K562 (cell line): ENCODE results near the gene ERCC4. TPM values are rescaled to one million over a fixed set of nuclear protein-coding genes. Genes with fewer than 3 reads are reported as not detected.

Experiments
- ATAC-seq: fragments of 200-7000 bp; cut with Tn5 transposase; 3 replicates; pipeline ENCODE4 v1.9.1; 2020; ENCODE audit warnings: moderate library complexity
- BruUV-seq: library from RNA; stranded (reverse); fragments of 400-500 nt; replicated peaks from 2 replicates; lab custom pipeline; 2021; lab: Mats Ljungman, UMichigan
- CTCF ChIA-PET: fragments of 300-600 bp; formaldehyde crosslinking; extraction: SDS; loops from one replicate; lab custom pipeline; 2021; ENCODE audit warnings: low intra/inter-chr PET ratio; lab: Yijun Ruan, JAX
- POLR2A ChIA-PET: fragments of 300-600, 350-650 bp; sonication (Branson Sonifier 250); formaldehyde crosslinking; extraction: SDS; loops from one replicate; lab custom pipeline; 2021; ENCODE audit warnings: antibody characterized with exemption, inconsistent platforms; lab: Yijun Ruan, JAX
- DNase-seq, 4 experiments: peaks; one replicate each; pipeline versions ENCODE4 v3.0.0 to v3.0.0-alpha.2; 2011 to 2018; ENCODE audit warnings: low spot score in 3 of 4, mixed read lengths in 3 of 4; ENCODE audit errors: extremely low read depth in 1 of 4
- FAIRE-seq: peaks from 2 replicates; lab custom pipeline; 2011; peaks lifted over from hg19 to GRCh38; lab: Jason Lieb, UNC
- H2AFZ ChIP-seq: 2 replicates; pipeline ENCODE4 v1.6.0; 2011; ENCODE audit warnings: low read depth, low read length, control low read depth, inconsistent platforms
- H3K27ac ChIP-seq: fragments of 200-600 bp; 3 replicates; pipeline ENCODE4 v1.8.0; 2011; ENCODE audit warnings: low read depth, mild to moderate bottlenecking, control low read depth, inconsistent platforms, low read length, moderate library complexity, mixed read lengths; ENCODE audit errors: extremely low read depth
- H3K27me3 ChIP-seq, 2 experiments: fragments of 300-600 bp in 1 of 2; 2 replicates in 1 of 2; 3 replicates in 1 of 2; pipeline versions ENCODE4 v1.6.0 to v1.8.0; 2011; ENCODE audit warnings: inconsistent platforms in 2 of 2, low read length in 2 of 2, mild to moderate bottlenecking in 1 of 2, mixed read lengths in 1 of 2, moderate library complexity in 1 of 2; ENCODE audit not compliant: control insufficient read depth in 2 of 2, insufficient read depth in 2 of 2
- H3K36me3 ChIP-seq: fragments of 300-600 bp; 3 replicates; pipeline ENCODE4 v1.8.0; 2011; ENCODE audit warnings: mild to moderate bottlenecking, low read length, inconsistent platforms; ENCODE audit not compliant: control insufficient read depth, insufficient read depth
- H3K4me1 ChIP-seq, 2 experiments: fragments of 200-600 bp in 1 of 2; replicated peaks in 1 of 2; 2 replicates in 1 of 2; 3 replicates in 1 of 2; pipeline versions ENCODE4 v1.5.1 to v1.8.0; 2011; ENCODE audit warnings: inconsistent platforms in 2 of 2, low read length in 2 of 2, mild to moderate bottlenecking in 1 of 2, mixed read lengths in 1 of 2, moderate library complexity in 1 of 2; ENCODE audit not compliant: control insufficient read depth in 2 of 2, insufficient read depth in 2 of 2
- H3K4me2 ChIP-seq: 2 replicates; pipeline ENCODE4 v1.6.1; 2011; ENCODE audit warnings: low read length, control low read depth, inconsistent platforms, mixed read lengths; ENCODE audit not compliant: insufficient read depth
- H3K4me3 ChIP-seq: fragments of 200-600 bp; sonication (generic), shearing (Covaris generic); 2 replicates; pipeline ENCODE4 v1.5.1; 2016; ENCODE audit warnings: control low read depth, inconsistent platforms
- H3K79me2 ChIP-seq: fragments of 200-600 bp; 3 replicates; pipeline ENCODE4 v1.8.0; 2011; ENCODE audit warnings: low read length, inconsistent platforms; ENCODE audit not compliant: control insufficient read depth, insufficient read depth
- H3K9ac ChIP-seq, 2 experiments: 2 replicates each; pipeline versions ENCODE4 v1.6.0 to v1.6.1; 2011; ENCODE audit warnings: low read depth in 2 of 2, low read length in 2 of 2, control low read depth in 1 of 2, inconsistent platforms in 1 of 2, mild to moderate bottlenecking in 1 of 2, mixed read lengths in 1 of 2; ENCODE audit not compliant: insufficient read depth in 1 of 2
- H3K9me1 ChIP-seq: one replicate; pipeline ENCODE4 v1.6.0; 2011; ENCODE audit warnings: inconsistent platforms, mild to moderate bottlenecking, low read length, moderate library complexity; ENCODE audit not compliant: control insufficient read depth, insufficient read depth
- H3K9me3 ChIP-seq: replicated peaks from 2 replicates; pipeline ENCODE4 v1.5.1; 2011; ENCODE audit warnings: low read depth, low read length, inconsistent platforms; ENCODE audit not compliant: control insufficient read depth, insufficient read depth
- H4K20me1 ChIP-seq: replicated peaks from 2 replicates; pipeline ENCODE4 v1.6.1; 2011; ENCODE audit warnings: low read length, inconsistent platforms, mixed read lengths; ENCODE audit not compliant: control insufficient read depth, insufficient read depth
- CHCHD3 ChIP-seq: fragments of 250-450 bp; sonication (Bioruptor Pico); IDR thresholded peaks from 2 replicates; pipeline ENCODE4 v2.1.2; 2022; ENCODE audit warnings: mild to moderate bottlenecking
- EZH2 ChIP-seq: IDR thresholded peaks from 2 replicates; pipeline ENCODE4 v1.6.1; 2012; ENCODE audit warnings: low read depth, mild to moderate bottlenecking, inconsistent platforms, low read length, borderline replicate concordance
- GTF3C2 ChIP-seq: IDR thresholded peaks from 3 replicates; pipeline ENCODE4 v1.6.1; 2011; ENCODE audit warnings: borderline replicate concordance, mild to moderate bottlenecking, moderate library complexity; ENCODE audit not compliant: insufficient read length; ENCODE audit errors: extremely low read depth
- HLTF ChIP-seq: fragments of 450-650 bp; IDR thresholded peaks from 2 replicates; pipeline ENCODE4 v1.6.1; 2016
- ILF3 ChIP-seq: fragments of 450-650 bp; IDR thresholded peaks from 2 replicates; pipeline ENCODE4 v1.6.1; 2018; ENCODE audit warnings: antibody characterized with exemption, mild to moderate bottlenecking, moderate library complexity, borderline replicate concordance
- IRF2 ChIP-seq: sonication (generic); formaldehyde crosslinking; IDR thresholded peaks from 2 replicates; pipeline ENCODE4 v1.8.1; 2022; ENCODE audit warnings: mild to moderate bottlenecking, missing genetic modification reagents
- MTA2 ChIP-seq: fragments of 450-650 bp; IDR thresholded peaks from 2 replicates; pipeline ENCODE4 v1.6.1; 2016; ENCODE audit warnings: low read depth
- MYNN ChIP-seq, 2 experiments: sonication (generic); formaldehyde crosslinking in 1 of 2; IDR thresholded peaks; 2 replicates each; pipeline versions ENCODE4 v1.5.0 to v1.6.1; 2016 to 2020; ENCODE audit warnings: antibody characterized with exemption in 1 of 2, missing genetic modification reagents in 1 of 2
- NELFE ChIP-seq: IDR thresholded peaks from 2 replicates; pipeline ENCODE4 v1.6.1; 2011; ENCODE audit warnings: mild to moderate bottlenecking; ENCODE audit not compliant: insufficient read depth, insufficient read length
- NR2C1 ChIP-seq, 2 experiments: fragments of 450-650 bp; IDR thresholded peaks; 2 replicates each; pipeline ENCODE4 v1.6.1; 2017; ENCODE audit warnings: mild to moderate bottlenecking in 2 of 2, antibody characterized with exemption in 1 of 2, inconsistent platforms in 1 of 2, missing compliant biosample characterization in 1 of 2, missing genetic modification characterization in 1 of 2
- ZFP30 ChIP-seq: fragments of 250-450 bp; sonication (Bioruptor Pico); IDR thresholded peaks from 2 replicates; pipeline ENCODE4 v1.8.0; 2022; ENCODE audit warnings: moderate library complexity, mild to moderate bottlenecking, inconsistent platforms, borderline replicate concordance
- ZNF146 ChIP-seq: IDR thresholded peaks from one replicate; pipeline ENCODE4 v1.6.1; 2018; ENCODE audit warnings: missing compliant biosample characterization; ENCODE audit not compliant: unreplicated experiment
- WGBS: fragments of 100-300 bp; shearing (Covaris generic); methylation state at CpG from one replicate; pipeline ENCODE4 v1.1.6; 2016; ENCODE audit warnings: low coverage, mixed read lengths; ENCODE audit not compliant: insufficient coverage; ENCODE audit errors: missing lambda C conversion rate; 5-methylcytosine and 5-hydroxymethylcytosine counted together
- in situ Hi-C: fragments of 300-500 bp; cut with MboI; formaldehyde crosslinking; loops from 4 replicates; pipeline ENCODE4 v1.15.0; 2018; ENCODE audit warnings: inconsistent platforms, mixed read lengths
- intact Hi-C: fragments of 100-400 bp; cut with micrococcal nuclease; formaldehyde crosslinking; loops from 2 replicates; pipeline ENCODE4 v1.14.2; 2022
- polyA plus RNA-seq, 8 experiments: library from polyadenylated mRNA; depleted of rRNA in 4 of 8; stranded (reverse) in 5 of 8; unstranded in 3 of 8; fragments of >200 nt; fragmentation: Nextera tagmentation in 2 of 8; fragmentation: Illumina TruSeq in 1 of 8; extraction: Ambion mirVana in 2 of 8; extraction: Trizol in 1 of 8; gene quantifications; 2 replicates each; pipeline versions ENCODE4 v1.2.1 to v1.2.3, GENCODE V29; 2011 to 2014; ENCODE audit warnings: inconsistent platforms in 1 of 8, missing spikeins in 1 of 8
- total RNA-seq, 7 experiments: library from RNA; depleted of rRNA in 6 of 7; stranded (reverse); fragments of >200 nt in 6 of 7; fragmentation: Illumina TruSeq in 2 of 7; extraction: Trizol in 2 of 7; gene quantifications; 2 replicates each; pipeline versions ENCODE4 v1.2.1 to v1.2.3, GENCODE V29; 2011 to 2021; ENCODE audit warnings: low replicate concordance in 1 of 7
- TF ChIP-seq, protein P1 (sequence below): fragments of 250-450 bp; sonication (Bioruptor Pico); IDR thresholded peaks from 2 replicates; pipeline ENCODE4 v1.4.0; 2020; ENCODE audit warnings: mild to moderate bottlenecking
- TF ChIP-seq, protein P2 (sequence below): fragments of 450-650 bp; IDR thresholded peaks from one replicate; pipeline ENCODE4 v1.6.1; 2018; ENCODE audit warnings: mild to moderate bottlenecking, moderate library complexity; ENCODE audit not compliant: partially characterized antibody

Gene ERCC4
- total and polyA plus RNA-seq, 9 of the 15 experiments (the other 6 are each of a cell fraction or from before 2014, with no cell fraction given), result 3.7 to 10.5 (median 6.0) TPM

GRCh38 chr16:13896543-13897182 is 23.3 kb upstream of the ERCC4 start:
- Histone ChIP-seq H3K27me3 (peaks cover 0 to 2% of the 10 kb centered on the region in 2 experiments; a peak in 1 of 5 replicates), H3K79me2 (no peaks in the 10 kb centered on the region), H3K4me3 (no peak overlapping the region), H2AFZ (no peak overlapping the region), H3K4me1 (no peaks in the 10 kb centered on the region), H3K27ac (no peak overlapping the region), H4K20me1 (no peaks in the 10 kb centered on the region), H3K36me3 (no peaks in the 10 kb centered on the region), H3K4me2 (no peak overlapping the region), H3K9me1 (no peaks in the 10 kb centered on the region), H3K9me3 (0 out of 2 replicates have a peak, but pooled peaks cover 2% of the 10 kb centered on the region), H3K9ac (no peak overlapping the region)
- intact Hi-C loops (no loop called here), in situ Hi-C loops (no loop called here)
- ChIA-PET CTCF (no interaction called here), POLR2A (interaction anchor here (1.0 kb wide), 1 partner anchor 389 kb away, joined by 3 read pairs; no protein-coding TSS in a partner anchor)
- 4% methylated on average over 4 of the region's 4 CpGs for WGBS
- peak in 2 of 4 experiments; percentile 17 to 36 for DNase-seq
- peak; percentile 70 for FAIRE-seq
- no peak for ATAC-seq
- no TSS peak for BruUV-seq
- TF ChIP-seq MYNN (IDR thresholded peaks at IDR 0.05) (no peak), MYNN (CRISPR knock-in tag; IDR thresholded peaks at IDR 0.05) (no peak), ZNF146 (CRISPR knock-in tag) (no peak), CHCHD3 (no peak), GTF3C2 (no peak), MTA2 (no peak), EZH2 (no peak), IRF2 (CRISPR knock-in tag) (no peak), HLTF (peak; percentile 48; the same call in 1 of the 2 replicates), ILF3 (no peak), ZFP30 (CRISPR knock-in tag) (no peak), NR2C1 (IDR thresholded peaks at IDR 0.05) (no peak), NR2C1 (tag; IDR thresholded peaks at IDR 0.05) (no peak), NELFE (no peak)
- TF ChIP-seq, protein P1, sequence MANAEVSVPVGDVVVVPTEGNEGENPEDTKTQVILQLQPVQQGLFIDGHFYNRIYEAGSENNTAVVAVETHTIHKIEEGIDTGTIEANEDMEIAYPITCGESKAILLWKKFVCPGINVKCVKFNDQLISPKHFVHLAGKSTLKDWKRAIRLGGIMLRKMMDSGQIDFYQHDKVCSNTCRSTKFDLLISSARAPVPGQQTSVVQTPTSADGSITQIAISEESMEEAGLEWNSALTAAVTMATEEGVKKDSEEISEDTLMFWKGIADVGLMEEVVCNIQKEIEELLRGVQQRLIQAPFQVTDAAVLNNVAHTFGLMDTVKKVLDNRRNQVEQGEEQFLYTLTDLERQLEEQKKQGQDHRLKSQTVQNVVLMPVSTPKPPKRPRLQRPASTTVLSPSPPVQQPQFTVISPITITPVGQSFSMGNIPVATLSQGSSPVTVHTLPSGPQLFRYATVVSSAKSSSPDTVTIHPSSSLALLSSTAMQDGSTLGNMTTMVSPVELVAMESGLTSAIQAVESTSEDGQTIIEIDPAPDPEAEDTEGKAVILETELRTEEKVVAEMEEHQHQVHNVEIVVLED (CRISPR knock-in tag), result no peak
- TF ChIP-seq, protein P2, sequence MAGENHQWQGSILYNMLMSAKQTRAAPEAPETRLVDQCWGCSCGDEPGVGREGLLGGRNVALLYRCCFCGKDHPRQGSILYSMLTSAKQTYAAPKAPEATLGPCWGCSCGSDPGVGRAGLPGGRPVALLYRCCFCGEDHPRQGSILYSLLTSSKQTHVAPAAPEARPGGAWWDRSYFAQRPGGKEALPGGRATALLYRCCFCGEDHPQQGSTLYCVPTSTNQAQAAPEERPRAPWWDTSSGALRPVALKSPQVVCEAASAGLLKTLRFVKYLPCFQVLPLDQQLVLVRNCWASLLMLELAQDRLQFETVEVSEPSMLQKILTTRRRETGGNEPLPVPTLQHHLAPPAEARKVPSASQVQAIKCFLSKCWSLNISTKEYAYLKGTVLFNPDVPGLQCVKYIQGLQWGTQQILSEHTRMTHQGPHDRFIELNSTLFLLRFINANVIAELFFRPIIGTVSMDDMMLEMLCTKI, result no peak
